PC-3 (cell line): ENCODE results near the gene DCLRE1C. TPM values are rescaled to one million over a fixed set of nuclear protein-coding genes. Genes with fewer than 3 reads are reported as not detected.

Experiments used
- ATAC-seq: fragments of 200-7000 bp; cut with Tn5 transposase; 2 replicates; pipeline ENCODE4 v1.9.1; 2020; ENCODE audit warnings: mild to moderate bottlenecking, moderate library complexity
- BruUV-seq: library from RNA; stranded (reverse); fragments of 400-500 nt; replicated peaks from 2 replicates; lab custom pipeline; 2021; lab: Mats Ljungman, UMichigan
- CTCF ChIA-PET: fragments of 300-600 bp; sonication (Branson Sonifier 250); formaldehyde crosslinking; loops from one replicate; lab custom pipeline; 2022; ENCODE audit warnings: antibody characterized with exemption; lab: Charles Lee
- POLR2A ChIA-PET: fragments of 300-600 bp; sonication (Branson Sonifier 250); formaldehyde crosslinking; loops from one replicate; lab custom pipeline; 2022; ENCODE audit warnings: antibody characterized with exemption; ENCODE audit not compliant: unreplicated experiment; lab: Charles Lee
- DNase-seq: peaks from one replicate; pipeline ENCODE4 v3.0.0-alpha.2; 2015
- H2AFZ ChIP-seq: fragments of 300-600 bp; sonication (generic); 2 replicates; pipeline ENCODE4 v1.6.0; 2016; ENCODE audit warnings: antibody characterized with exemption, low read length
- H3F3A ChIP-seq: fragments of 300-600 bp; sonication (generic); one replicate; pipeline ENCODE4 v1.6.0; 2017; ENCODE audit warnings: antibody characterized with exemption, low read length, control low read depth, mild to moderate bottlenecking; ENCODE audit not compliant: unreplicated experiment
- H3K27ac ChIP-seq: fragments of 300-600 bp; sonication (generic); 2 replicates; pipeline ENCODE4 v1.5.1; 2016; ENCODE audit warnings: mild to moderate bottlenecking, low read length
- H3K27me3 ChIP-seq: fragments of 300-600 bp; sonication (generic); 2 replicates; pipeline ENCODE4 v1.6.1; 2016; ENCODE audit warnings: low read length, mixed read lengths
- H3K36me3 ChIP-seq: fragments of 300-600 bp; sonication (generic); 2 replicates; pipeline ENCODE4 v1.6.1; 2016; ENCODE audit warnings: low read depth, mixed run types, low read length, mixed read lengths
- H3K4me1 ChIP-seq: fragments of 300-600 bp; sonication (generic); 2 replicates; pipeline ENCODE4 v1.5.1; 2016; ENCODE audit warnings: low read length; ENCODE audit not compliant: insufficient read depth
- H3K4me2 ChIP-seq: fragments of 300-600 bp; sonication (generic); 2 replicates; pipeline ENCODE4 v1.6.0; 2016; ENCODE audit warnings: low read length
- H3K4me3 ChIP-seq: fragments of 300-600 bp; sonication (generic); 2 replicates; pipeline ENCODE4 v1.5.1; 2016; ENCODE audit warnings: mild to moderate bottlenecking, low read length, mixed read lengths
- H3K79me2 ChIP-seq: fragments of 300-600 bp; sonication (generic); 2 replicates; pipeline ENCODE4 v1.6.1; 2017; ENCODE audit warnings: low read length, mixed read lengths
- H3K9ac ChIP-seq: fragments of 300-600 bp; sonication (generic); 2 replicates; pipeline ENCODE4 v1.6.0; 2016; ENCODE audit warnings: mild to moderate bottlenecking, low read length
- H3K9me2 ChIP-seq: fragments of 300-600 bp; sonication (generic); replicated peaks from 2 replicates; pipeline ENCODE4 v1.6.1; 2016; ENCODE audit warnings: mixed run types, low read length, mixed read lengths
- H3K9me3 ChIP-seq: fragments of 300-600 bp; sonication (generic); 2 replicates; pipeline ENCODE4 v1.6.1; 2016; ENCODE audit warnings: low read length, mixed read lengths
- H4K20me1 ChIP-seq: fragments of 300-600 bp; sonication (generic); 2 replicates; pipeline ENCODE4 v1.6.1; 2016; ENCODE audit warnings: low read length, mixed read lengths
- CTCF ChIP-seq: fragments of 300-600 bp; sonication (generic); conservative IDR thresholded peaks from 2 replicates; pipeline ENCODE4 v1.5.1; 2017; ENCODE audit warnings: antibody characterized with exemption, low read depth, mild to moderate bottlenecking, low read length
- EZH2 ChIP-seq: fragments of 300-600 bp; sonication (generic); IDR thresholded peaks from one replicate; pipeline ENCODE4 v1.6.1; 2017; ENCODE audit warnings: antibody characterized with exemption, mild to moderate bottlenecking, low read length; ENCODE audit not compliant: unreplicated experiment
- EZH2phosphoT487 ChIP-seq: fragments of 300-600 bp; sonication (generic); IDR thresholded peaks from 2 replicates; pipeline ENCODE4 v1.6.1; 2018; ENCODE audit warnings: mild to moderate bottlenecking, antibody characterized with exemption, low read length, borderline replicate concordance
- intact Hi-C: fragments of 100-400 bp; cut with micrococcal nuclease; formaldehyde crosslinking; loops from 2 replicates; pipeline ENCODE4 v1.9.0; 2023
- total RNA-seq: library from RNA; depleted of rRNA; stranded (reverse); fragments of >200 nt; gene quantifications from 2 replicates; pipeline ENCODE4 v1.2.3, GENCODE V29; 2014

DCLRE1C gene
- total RNA-seq, 1 experiment from 2014 or later: 9.8 TPM

GRCh38 chr10:14926722-14927416, 27.0 kb downstream of the DCLRE1C start:
- ChIA-PET CTCF (no interaction called here), POLR2A (no interaction called here)
- H3K79me2 ChIP-seq: no peaks in the 10 kb centered on the region
- no peak overlapping the region for H3K9ac ChIP-seq
- H3K9me3 ChIP-seq: no peaks in the 10 kb centered on the region
- no peak overlapping the region for H3K4me3 ChIP-seq
- no peak for ATAC-seq
- no peak overlapping the region for H3K4me2 ChIP-seq
- no peak overlapping the region for H2AFZ ChIP-seq
- BruUV-seq: no TSS peak
- H3K36me3 ChIP-seq: peaks cover 2% of the 10 kb centered on the region; the same call in 1 of the 2 replicates
- no peak overlapping the region for H3K27ac ChIP-seq
- H3K9me2 ChIP-seq: no peaks in the 10 kb centered on the region
- TF ChIP-seq CTCF (no peak), EZH2phosphoT487 (no peak), EZH2 (no peak)
- no peaks in the 10 kb centered on the region for H4K20me1 ChIP-seq
- intact Hi-C loops: no loop called here
- no peaks in the 10 kb centered on the region for H3F3A ChIP-seq
- no peaks in the 10 kb centered on the region for H3K4me1 ChIP-seq
- DNase-seq: no peak
- no peaks in the 10 kb centered on the region for H3K27me3 ChIP-seq

GRCh38 chr10:14926061-14926470, 27.8 kb downstream of the DCLRE1C start:
- CTCF ChIA-PET: no interaction called here
- Histone ChIP-seq H3K36me3 (peaks cover 2% of the 10 kb centered on the region; the same call in 1 of the 2 replicates), H3K9me2 (no peaks in the 10 kb centered on the region), H3K27ac (no peak overlapping the region), H4K20me1 (no peaks in the 10 kb centered on the region), H3F3A (no peaks in the 10 kb centered on the region), H3K4me2 (no peak overlapping the region), H3K27me3 (no peaks in the 10 kb centered on the region), H3K9ac (no peak overlapping the region), H3K4me1 (no peaks in the 10 kb centered on the region), H2AFZ (no peak overlapping the region), H3K9me3 (no peaks in the 10 kb centered on the region), H3K79me2 (no peaks in the 10 kb centered on the region), H3K4me3 (no peak overlapping the region)
- no peak for ATAC-seq
- intact Hi-C loops: no loop called here
- no peak for TF ChIP-seq EZH2
- TF ChIP-seq EZH2phosphoT487: no peak
- no peak for TF ChIP-seq CTCF
- DNase-seq: no peak
- no TSS peak for BruUV-seq
- POLR2A ChIA-PET: no interaction called here

GRCh38 chr10:14925268-14925667, 28.6 kb downstream of the DCLRE1C start:
- ChIA-PET CTCF (no interaction called here), POLR2A (no interaction called here)
- H3K9me3 ChIP-seq: no peaks in the 10 kb centered on the region
- no TSS peak for BruUV-seq
- ATAC-seq (no peak), DNase-seq (no peak)
- intact Hi-C loops: no loop called here
- no peaks in the 10 kb centered on the region for H3K79me2 ChIP-seq
- H2AFZ ChIP-seq: no peak overlapping the region
- H3F3A ChIP-seq: no peaks in the 10 kb centered on the region
- TF ChIP-seq EZH2 (no peak), EZH2phosphoT487 (no peak), CTCF (no peak)
- no peaks in the 10 kb centered on the region for H3K4me1 ChIP-seq
- H3K9me2 ChIP-seq: no peaks in the 10 kb centered on the region
- H3K27ac ChIP-seq: no peak overlapping the region
- H3K27me3 ChIP-seq: no peaks in the 10 kb centered on the region
- no peak overlapping the region for H3K9ac ChIP-seq
- no peak overlapping the region for H3K4me3 ChIP-seq
- H4K20me1 ChIP-seq: no peaks in the 10 kb centered on the region
- H3K36me3 ChIP-seq: peaks cover 2% of the 10 kb centered on the region; the same call in 1 of the 2 replicates
- H3K4me2 ChIP-seq: no peak overlapping the region
